Subcutaneous abdominal adipose tissue (tissue), 5 donors: ENCODE results near the gene TUBB1.
"Not testable (repeated sequence)": the region's sequence is repeated elsewhere in the genome, so short reads cannot be mapped to it uniquely, and the experiment has no call there.

Experiments
- H3K27ac ChIP-seq: one replicate; pipeline ENCODE4 v1.7.0; 2013; ENCODE audit warnings: low read depth, mild to moderate bottlenecking, inconsistent platforms, low read length, moderate library complexity
- H3K27me3 ChIP-seq, 5 donors: one replicate each; pipeline ENCODE4 v1.7.0; 2013; ENCODE audit warnings: low read length in 5 of 5, inconsistent platforms in 1 of 5; ENCODE audit not compliant: control insufficient read depth in 5 of 5, insufficient read depth in 4 of 5
- H3K36me3 ChIP-seq, 5 donors: one replicate each; pipeline ENCODE4 v1.7.0; 2013; ENCODE audit warnings: low read length in 5 of 5; ENCODE audit not compliant: control insufficient read depth in 5 of 5, insufficient read depth in 5 of 5
- H3K4me1 ChIP-seq, 5 donors: one replicate each; pipeline ENCODE4 v1.7.0; 2013; ENCODE audit warnings: low read length in 5 of 5, mild to moderate bottlenecking in 3 of 5, moderate library complexity in 1 of 5; ENCODE audit not compliant: control insufficient read depth in 5 of 5, insufficient read depth in 5 of 5
- H3K4me3 ChIP-seq, 5 donors: one replicate each; pipeline ENCODE4 v1.7.0; 2013; ENCODE audit warnings: low read length in 5 of 5, low read depth in 1 of 5
- H3K9ac ChIP-seq, 5 donors: one replicate each; pipeline ENCODE4 v1.7.0; 2013; ENCODE audit warnings: low read length in 5 of 5, mild to moderate bottlenecking in 4 of 5, moderate library complexity in 3 of 5
- H3K9me3 ChIP-seq, 5 donors: one replicate each; pipeline ENCODE4 v1.7.0; 2013; ENCODE audit warnings: low read length in 5 of 5; ENCODE audit not compliant: control insufficient read depth in 5 of 5
- donor health status: healthy.
- donor health status: healthy.
- donor health status: healthy.
- donor health status: healthy.
- donor health status: healthy.

Gene TUBB1

DNA sequence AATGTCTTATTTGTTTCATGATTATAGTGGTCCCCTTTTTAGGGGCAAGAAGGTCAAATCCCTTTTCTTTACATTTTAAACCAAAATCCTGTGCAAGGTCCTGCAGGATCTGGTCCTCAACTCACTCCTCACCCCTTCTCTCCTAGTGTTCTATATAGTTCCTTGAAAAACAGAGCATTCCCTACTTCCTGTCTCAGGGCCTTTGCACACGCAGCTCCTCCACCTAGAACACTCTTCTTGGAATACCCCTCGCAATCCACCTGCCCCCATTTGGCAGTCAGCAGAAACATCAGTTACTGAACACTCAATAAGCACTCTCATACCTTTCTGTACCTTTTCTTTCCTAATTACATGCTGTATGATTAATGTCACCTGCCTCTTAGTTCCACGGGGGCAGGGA lies 16.2 kb downstream of the TUBB1 start:
- H3K9me3 ChIP-seq: no peaks in the 10 kb centered on the region
- H3K27me3 ChIP-seq: no peaks in the 10 kb centered on the region
- no peak overlapping the region for H3K27ac ChIP-seq
- peaks cover 29 to 46% (median 38%) of the 10 kb centered on the region in 5 donors for H3K36me3 ChIP-seq
- H3K4me1 ChIP-seq: peaks cover 3 to 26% (median 20%) of the 10 kb centered on the region in 5 donors
- H3K4me3 ChIP-seq: no peak overlapping the region
- H3K9ac ChIP-seq: no peak overlapping the region

DNA sequence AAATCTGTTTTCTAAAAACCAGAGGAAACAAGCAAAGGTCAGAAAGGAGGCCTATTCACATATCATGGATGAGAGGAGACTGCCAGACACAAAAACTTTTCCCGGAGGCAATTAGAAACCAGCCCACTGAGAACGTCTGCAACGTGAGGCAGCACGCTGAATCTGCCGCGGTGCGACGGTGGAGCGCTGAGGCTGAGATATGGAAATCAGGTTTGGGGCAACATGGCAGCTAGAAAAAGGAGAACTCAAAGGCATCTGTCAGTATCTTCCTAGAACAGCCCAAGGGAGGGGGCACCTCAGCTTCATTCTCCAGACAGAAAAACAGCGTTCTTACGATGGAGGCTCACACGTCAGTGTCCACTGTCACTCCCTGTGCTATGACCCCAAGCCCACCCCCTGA lies 18.2 kb downstream of the TUBB1 start:
- Histone ChIP-seq H3K9me3 (no peaks in the 10 kb centered on the region), H3K4me3 (no peak overlapping the region), H3K4me1 (peaks cover 0 to 30% (median 26%) of the 10 kb centered on the region in 5 donors), H3K27ac (no peak overlapping the region), H3K9ac (no peak overlapping the region), H3K36me3 (peaks cover 29 to 48% (median 38%) of the 10 kb centered on the region in 5 donors), H3K27me3 (no peaks in the 10 kb centered on the region)

DNA sequence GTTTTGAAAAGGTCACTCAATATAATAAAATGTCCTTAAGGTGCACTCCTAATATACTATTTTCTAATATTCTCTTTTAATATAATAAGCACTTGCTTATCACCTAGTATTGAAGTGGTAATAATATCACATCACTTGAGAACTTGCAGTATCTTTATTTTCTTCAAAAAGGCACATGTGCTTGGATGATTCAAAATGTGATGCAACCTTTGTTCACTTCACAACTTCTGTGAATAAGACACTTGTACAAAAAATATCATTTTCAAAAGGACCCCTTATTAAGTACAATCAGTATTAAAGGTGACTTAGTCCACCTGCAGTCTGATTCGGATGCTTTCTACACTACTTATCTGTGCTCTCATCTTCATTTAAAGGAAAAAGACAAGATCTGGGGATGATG lies 20.0 kb downstream of the TUBB1 start:
- H3K9ac ChIP-seq: peak overlapping the region in 1 of 5 donors; percentile 49

DNA sequence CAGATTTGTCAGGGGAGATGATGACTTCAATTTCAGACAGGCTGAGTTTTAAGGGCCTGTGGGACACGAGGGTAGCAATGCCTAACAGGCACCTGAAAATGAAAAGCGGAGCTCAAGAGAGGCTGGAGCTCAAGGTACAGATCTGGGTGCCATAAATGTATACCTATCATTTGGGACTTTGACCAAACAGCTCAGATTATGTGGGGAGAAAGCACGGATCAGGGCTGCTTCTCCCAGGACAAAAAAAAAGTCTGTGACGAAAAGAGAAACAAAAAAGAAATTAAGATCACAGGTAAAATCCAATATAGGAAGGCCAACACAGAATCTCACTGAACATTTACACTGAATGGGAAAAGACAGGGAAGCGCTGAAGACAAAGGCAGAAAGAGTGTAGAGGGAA lies 21.4 kb downstream of the TUBB1 start:
- H3K4me1 ChIP-seq: peaks cover 0 to 34% (median 28%) of the 10 kb centered on the region in 5 donors
- H3K36me3 ChIP-seq: peaks cover 20 to 33% (median 24%) of the 10 kb centered on the region in 5 donors
- H3K9me3 ChIP-seq: no peaks in the 10 kb centered on the region
- no peak overlapping the region for H3K4me3 ChIP-seq
- H3K27ac ChIP-seq: no peak overlapping the region
- H3K9ac ChIP-seq: no peak overlapping the region
- H3K27me3 ChIP-seq: no peaks in the 10 kb centered on the region

More for the DNA sequence above, 20.0 kb downstream of the TUBB1 start:
- Histone ChIP-seq H3K27me3 (no peaks in the 10 kb centered on the region), H3K27ac (no peak overlapping the region), H3K9me3 (no peaks in the 10 kb centered on the region), H3K4me3 (no peak overlapping the region), H3K4me1 (peaks cover 0 to 34% (median 28%) of the 10 kb centered on the region in 5 donors), H3K36me3 (peaks cover 29 to 43% (median 33%) of the 10 kb centered on the region in 5 donors)

DNA sequence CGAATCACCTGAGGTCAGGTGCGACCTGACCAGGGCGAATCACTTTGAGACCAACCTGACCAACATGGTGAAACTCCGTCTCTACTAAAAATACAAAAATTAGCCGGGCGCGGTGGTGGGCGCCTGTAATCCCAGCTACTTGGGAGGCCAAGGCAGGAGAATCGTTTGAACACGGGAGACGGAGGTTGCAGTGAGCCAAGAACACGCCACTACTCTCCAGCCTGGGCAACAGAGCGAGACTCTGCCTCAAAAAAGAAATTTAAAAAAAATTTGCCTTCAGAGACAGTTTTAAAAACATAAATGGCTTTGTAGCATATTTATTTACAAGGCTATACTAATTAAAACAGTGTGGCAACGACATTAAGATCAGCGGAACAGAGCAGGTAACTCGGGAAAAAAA lies 22.3 kb downstream of the TUBB1 start:
- Histone ChIP-seq H3K4me3 (peak overlapping the region; percentile 78 to 88 (median 79)), H3K9ac (peak overlapping the region in 4 of 5 donors; percentile 44 to 88 (median 83))

DNA sequence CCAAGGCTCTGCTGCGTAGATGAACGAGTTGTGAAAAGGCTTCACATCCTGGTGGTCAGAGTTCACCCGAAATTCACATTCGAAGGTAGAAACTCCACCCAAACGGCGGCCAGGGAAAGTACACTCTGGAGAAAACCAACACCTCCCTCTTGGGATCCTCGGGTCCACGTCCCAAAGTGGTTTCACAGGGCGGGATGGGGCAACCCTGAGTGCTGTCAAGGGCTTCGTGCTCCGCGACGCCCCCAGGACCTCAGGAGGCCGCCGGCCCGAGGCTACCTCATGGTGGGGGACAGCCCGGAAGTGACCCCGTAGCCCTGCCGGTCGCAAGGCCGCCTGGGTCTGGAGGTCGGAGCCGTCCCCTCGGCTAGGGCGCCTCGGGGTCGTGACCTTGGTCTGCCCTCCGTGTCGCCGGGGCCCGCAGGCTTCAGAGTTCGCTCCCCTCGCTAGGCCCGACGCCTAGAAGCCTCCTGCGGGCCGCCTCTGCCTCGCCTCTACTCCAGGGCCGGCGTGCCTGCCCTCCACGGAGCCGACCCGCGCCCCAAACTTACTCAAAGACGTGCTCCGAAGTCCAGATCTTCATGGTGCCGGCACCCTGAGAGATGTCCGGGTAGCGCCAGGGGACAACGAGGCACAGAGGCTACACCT lies 23.0 kb downstream of the TUBB1 start, which contains the start of gene PRELID3B:
PRELID3B (minus strand) TSS at position 636 of the 645 bp plus-strand sequence; CDS start at position 580, 56 bp downstream.
- Histone ChIP-seq H3K36me3 (peaks cover 8 to 17% (median 8%) of the 10 kb centered on the region in 5 donors), H3K4me1 (peaks cover 0 to 34% (median 31%) of the 10 kb centered on the region in 5 donors), H3K9ac (peak within 1 kb of the TSS; percentile 44 to 88 (median 79)), H3K4me3 (peak within 1 kb of the TSS; percentile 78 to 88 (median 79)), H3K9me3 (no peaks in the 10 kb centered on the region), H3K27me3 (no peaks in the 10 kb centered on the region), H3K27ac (peak within 1 kb of the TSS; percentile 85)

More for the DNA sequence above, 22.3 kb downstream of the TUBB1 start:
- Histone ChIP-seq H3K4me1 (peaks cover 0 to 34% (median 28%) of the 10 kb centered on the region in 5 donors), H3K27ac (peak overlapping the region; percentile 82), H3K36me3 (peaks cover 12 to 25% (median 16%) of the 10 kb centered on the region in 5 donors)
- not testable (repeated sequence) for H3K9me3 ChIP-seq, H3K27me3 ChIP-seq

DNA sequence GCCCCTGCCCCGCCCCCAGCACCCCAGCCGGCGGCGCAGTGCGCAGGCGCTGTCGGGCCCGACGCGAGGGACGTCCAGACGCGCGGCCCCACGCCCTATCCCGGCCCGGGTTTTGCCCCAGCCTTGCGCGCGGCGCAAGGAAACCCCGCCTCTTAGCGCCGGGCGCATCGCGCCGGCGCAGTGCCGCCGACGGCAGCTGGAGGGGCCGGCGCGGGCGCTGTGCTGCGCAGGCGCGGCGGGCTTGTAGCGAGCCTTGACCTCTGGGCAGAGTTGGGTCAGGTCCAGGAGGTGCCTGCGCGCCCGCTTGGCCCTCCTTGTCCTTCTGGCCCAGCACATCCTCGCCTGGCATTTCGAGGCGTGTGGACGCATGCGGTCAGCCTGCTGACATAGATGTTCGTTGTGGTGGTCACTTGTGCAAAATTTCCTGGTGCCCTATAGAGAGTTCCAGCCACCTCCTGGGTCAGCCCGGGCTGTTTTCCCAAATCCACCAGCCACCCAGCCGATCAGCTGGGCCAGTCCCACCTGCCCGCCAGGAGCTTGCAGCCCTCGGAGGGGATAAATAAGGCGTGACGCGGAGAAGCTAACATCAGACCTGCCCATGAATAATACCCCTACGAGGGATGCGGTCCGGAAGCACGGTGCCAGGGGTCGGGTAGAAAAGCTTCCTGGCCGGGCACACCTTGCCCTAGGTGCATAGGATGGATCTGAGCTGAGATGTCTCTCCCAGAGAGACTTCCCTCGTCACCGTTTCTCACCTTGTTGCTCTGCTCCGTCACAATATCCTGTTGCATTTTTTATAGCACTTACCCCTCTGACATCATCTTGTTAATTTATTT lies 23.8 kb downstream of the TUBB1 start:
- peak overlapping the region in 4 of 5 donors; percentile 17 to 87 (median 64) for H3K9ac ChIP-seq
- peaks cover under 1 to 10% (median 1%) of the 10 kb centered on the region in 5 donors for H3K36me3 ChIP-seq
- H3K27ac ChIP-seq: peak overlapping the region; percentile 85
- H3K9me3 ChIP-seq: no peaks in the 10 kb centered on the region
- H3K27me3 ChIP-seq: no peaks in the 10 kb centered on the region
- peaks cover 0 to 40% (median 38%) of the 10 kb centered on the region in 5 donors for H3K4me1 ChIP-seq
- peak overlapping the region in 4 of 5 donors; percentile 78 to 88 (median 80) for H3K4me3 ChIP-seq

DNA sequence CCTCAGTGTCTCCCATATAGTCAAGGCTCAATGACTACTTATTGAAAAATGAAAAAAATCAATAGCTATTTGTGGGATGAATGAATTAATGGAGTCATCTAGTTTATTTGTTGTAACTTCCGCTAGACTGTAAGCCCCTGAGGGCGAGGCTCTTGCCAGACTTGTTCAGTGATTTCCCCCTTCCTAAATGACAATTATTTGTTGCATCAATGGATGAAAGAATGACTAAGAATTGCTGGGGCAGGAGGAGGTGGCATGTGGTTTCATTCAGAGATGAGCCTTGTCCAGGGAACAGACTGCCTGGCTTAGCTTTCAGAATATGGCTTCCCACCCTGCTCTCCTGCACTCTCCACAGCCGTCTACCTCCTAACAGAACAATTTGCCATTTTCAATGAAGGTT lies 24.5 kb downstream of the TUBB1 start:
- Histone ChIP-seq H3K9ac (no peak overlapping the region), H3K4me1 (peaks cover 0 to 47% (median 44%) of the 10 kb centered on the region in 5 donors), H3K27ac (peak overlapping the region; percentile 85), H3K9me3 (no peaks in the 10 kb centered on the region), H3K27me3 (no peaks in the 10 kb centered on the region), H3K4me3 (no peak overlapping the region), H3K36me3 (peaks cover 0 to 6% (median 0%) of the 10 kb centered on the region in 5 donors)

DNA sequence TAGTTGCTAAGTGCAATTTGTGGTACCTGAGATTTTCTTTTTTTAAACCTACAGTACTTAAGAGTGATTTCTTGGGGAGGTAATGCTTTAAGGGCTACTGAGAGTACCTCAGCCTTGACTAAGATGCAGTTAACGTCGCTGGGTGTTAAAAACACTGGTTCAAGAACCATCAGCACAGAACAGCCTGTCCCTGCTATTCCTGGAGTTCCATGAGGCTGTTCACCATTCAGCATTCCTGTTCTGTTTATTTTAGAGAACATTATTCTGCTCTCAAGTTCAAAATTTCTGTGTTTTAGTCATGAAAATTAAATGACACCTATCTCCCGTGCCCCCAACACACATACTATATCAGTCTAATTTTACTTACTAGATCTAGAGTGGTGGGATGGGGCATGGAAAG lies 25.1 kb downstream of the TUBB1 start:
- H3K9me3 ChIP-seq: no peaks in the 10 kb centered on the region
- peak overlapping the region; percentile 85 for H3K27ac ChIP-seq
- no peak overlapping the region for H3K4me3 ChIP-seq
- peaks cover 0 to 6% (median 0%) of the 10 kb centered on the region in 5 donors for H3K36me3 ChIP-seq
- no peaks in the 10 kb centered on the region for H3K27me3 ChIP-seq
- H3K4me1 ChIP-seq: peaks cover 0 to 50% (median 44%) of the 10 kb centered on the region in 5 donors
- no peak overlapping the region for H3K9ac ChIP-seq
